SU-DHL-6 (cell line): ENCODE results near the gene MRPL55.

Experiments used
- H2AFZ ChIP-seq: fragments of 200-600 bp; sonication (generic); 2 replicates; pipeline ENCODE4 v1.6.1; 2014; ENCODE audit warnings: low read depth, mild to moderate bottlenecking, moderate library complexity, mixed read lengths, antibody characterized with exemption, low read length; ENCODE audit not compliant: severe bottlenecking
- H3F3A ChIP-seq: fragments of 200-600 bp; shearing (Covaris generic); 2 replicates; pipeline ENCODE4 v1.6.0; 2016; ENCODE audit warnings: antibody characterized with exemption, mild to moderate bottlenecking; ENCODE audit not compliant: insufficient read depth
- H3K27ac ChIP-seq: fragments of 200-600 bp; sonication (generic); 2 replicates; pipeline ENCODE4 v1.5.1; 2016; ENCODE audit warnings: low read depth, mild to moderate bottlenecking, low read length, moderate library complexity, mixed read lengths
- H3K27me3 ChIP-seq: fragments of 200-600 bp; sonication (generic), shearing (Covaris generic); 2 replicates; pipeline ENCODE4 v1.6.0; 2014; ENCODE audit warnings: mild to moderate bottlenecking, low read length
- H3K36me3 ChIP-seq: fragments of 200-600 bp; sonication (generic); 2 replicates; pipeline ENCODE4 v1.6.1; 2014; ENCODE audit warnings: mild to moderate bottlenecking, low read length, mixed read lengths
- H3K4me2 ChIP-seq: fragments of 300-600, 200-600 bp; shearing (Covaris generic), sonication (generic); 2 replicates; pipeline ENCODE4 v1.6.0; 2014; ENCODE audit warnings: low read length, low read depth, mild to moderate bottlenecking; ENCODE audit not compliant: poor library complexity, severe bottlenecking
- H3K4me3 ChIP-seq: fragments of 200-600 bp; sonication (generic); 2 replicates; pipeline ENCODE4 v1.5.1; 2014; ENCODE audit warnings: antibody characterized with exemption, low read length, mild to moderate bottlenecking, mixed read lengths; ENCODE audit not compliant: insufficient read depth, poor library complexity, severe bottlenecking
- H3K79me2 ChIP-seq: fragments of 200-600 bp; sonication (generic); 2 replicates; pipeline ENCODE4 v1.6.1; 2014; ENCODE audit warnings: mild to moderate bottlenecking, low read length, moderate library complexity; ENCODE audit not compliant: insufficient read depth
- H3K9ac ChIP-seq: fragments of 200-600 bp; sonication (generic); 2 replicates; pipeline ENCODE4 v1.7.0; 2014; ENCODE audit warnings: mild to moderate bottlenecking, low read length
- H3K9me2 ChIP-seq: fragments of 200-600 bp; sonication (generic); replicated peaks from 2 replicates; pipeline ENCODE4 v1.6.1; 2014; ENCODE audit warnings: low read length; ENCODE audit not compliant: insufficient read depth
- H3K9me3 ChIP-seq: fragments of 200-600 bp; sonication (generic); 2 replicates; pipeline ENCODE4 v1.6.1; 2014; ENCODE audit warnings: low read length, mixed read lengths; ENCODE audit not compliant: insufficient read depth
- H4K20me1 ChIP-seq: fragments of 200-600 bp; sonication (generic); 2 replicates; pipeline ENCODE4 v1.6.1; 2014; ENCODE audit warnings: low read depth, mild to moderate bottlenecking, antibody characterized with exemption, low read length, moderate library complexity, mixed read lengths
- CTCF ChIP-seq: fragments of 200-600 bp; sonication (generic); IDR thresholded peaks from one replicate; pipeline ENCODE4 v1.5.1; 2017; ENCODE audit warnings: antibody characterized with exemption, mild to moderate bottlenecking, low read length, moderate library complexity; ENCODE audit not compliant: insufficient read depth, poor library complexity, severe bottlenecking
- EZH2phosphoT487 ChIP-seq: fragments of 200-600 bp; sonication (generic), shearing (Covaris generic); conservative IDR thresholded peaks from 2 replicates; pipeline ENCODE4 v1.6.1; 2018; ENCODE audit warnings: mild to moderate bottlenecking, antibody characterized with exemption, low read length, moderate library complexity, mixed read lengths

MRPL55 gene

GRCh38 chr1:228058949-228059633 is 50.0 kb downstream of the MRPL55 start:
- Histone ChIP-seq H3K4me3 (no peak overlapping the region), H4K20me1 (no peaks in the 10 kb centered on the region), H2AFZ (no peak overlapping the region), H3F3A (no peaks in the 10 kb centered on the region), H3K9me2 (no peaks in the 10 kb centered on the region), H3K9me3 (no peaks in the 10 kb centered on the region), H3K27ac (no peak overlapping the region), H3K9ac (no peak overlapping the region), H3K27me3 (no peaks in the 10 kb centered on the region), H3K36me3 (no peaks in the 10 kb centered on the region), H3K79me2 (no peaks in the 10 kb centered on the region), H3K4me2 (no peak overlapping the region)
- no peak for TF ChIP-seq EZH2phosphoT487
- TF ChIP-seq CTCF: no peak

- no peaks in the 10 kb centered on the region for H3K9me3 ChIP-seq
- H3K9ac ChIP-seq: no peak overlapping the region
- H4K20me1 ChIP-seq: no peaks in the 10 kb centered on the region
- H3K27me3 ChIP-seq: no peaks in the 10 kb centered on the region
- TF ChIP-seq EZH2phosphoT487 (no peak), CTCF (no peak)
- H3K36me3 ChIP-seq: no peaks in the 10 kb centered on the region
- no peak overlapping the region for H3K4me3 ChIP-seq
- no peak overlapping the region for H3K4me2 ChIP-seq
- no peaks in the 10 kb centered on the region for H3K79me2 ChIP-seq
- no peak overlapping the region for H3K27ac ChIP-seq
- H2AFZ ChIP-seq: no peak overlapping the region
- H3K9me2 ChIP-seq: no peaks in the 10 kb centered on the region
- no peaks in the 10 kb centered on the region for H3F3A ChIP-seq
Observed at GRCh38 chr1:228058172-228058948, 50.7 kb downstream of the MRPL55 start.
